Esophagus muscularis mucosa (tissue), 4 donors: ENCODE measurements around the gene CS. TPM values are rescaled to one million over a fixed set of nuclear protein-coding genes. Genes with fewer than 3 reads are reported as not detected.
A peak's percentile ranks its signal among the peaks of the same experiment; 100 is the strongest.
"Not testable (repeated sequence)": the region's sequence is repeated elsewhere in the genome, so short reads cannot be mapped to it uniquely, and the experiment has no call there.

Experiments used
- DNase-seq: peaks from one replicate; pipeline ENCODE4 v3.0.0-alpha.2; 2017; ENCODE audit errors: extremely low spot score
- H3K27ac ChIP-seq, 4 donors: fragments of 200-600 bp; sonication (generic); replicated peaks in 1 of 4; 1 replicate in 3 of 4; 2 replicates in 1 of 4; pipeline ENCODE4 v1.5.1; 2016 to 2019; ENCODE audit warnings: mild to moderate bottlenecking in 1 of 4
- H3K27me3 ChIP-seq, 4 donors: fragments of 200-600 bp; sonication (generic); one replicate each; pipeline versions ENCODE4 v1.5.1 to v1.6.0; 2016 to 2019
- H3K36me3 ChIP-seq, 4 donors: fragments of 200-600 bp; sonication (generic); one replicate each; pipeline ENCODE4 v1.5.1; 2016 to 2019
- H3K4me1 ChIP-seq, 4 donors: fragments of 200-600 bp; sonication (generic); one replicate each; pipeline ENCODE4 v1.5.1; 2016 to 2019
- H3K4me3 ChIP-seq, 4 donors: fragments of 200-600 bp; sonication (generic); 1 replicate in 2 of 4; 2 replicates in 2 of 4; pipeline ENCODE4 v1.5.1; 2016 to 2019; ENCODE audit warnings: mild to moderate bottlenecking in 4 of 4, moderate library complexity in 1 of 4
- H3K9me3 ChIP-seq, 4 donors: fragments of 200-600 bp; sonication (generic); 1 replicate in 3 of 4; 2 replicates in 1 of 4; pipeline ENCODE4 v1.5.1; 2016 to 2019
- EP300 ChIP-seq: sonication (generic); formaldehyde crosslinking; IDR thresholded peaks from one replicate; pipeline ENCODE4 v1.6.1; 2017; ENCODE audit warnings: antibody characterized with exemption
- POLR2A ChIP-seq: fragments of 450-650 bp; IDR thresholded peaks from one replicate; pipeline ENCODE4 v1.6.1; 2017; ENCODE audit warnings: antibody characterized with exemption, moderate library complexity, mild to moderate bottlenecking, low read depth
- POLR2AphosphoS5 ChIP-seq, 2 donors: sonication (generic); formaldehyde crosslinking; IDR thresholded peaks; one replicate each; pipeline ENCODE4 v1.6.1; 2017; ENCODE audit warnings: antibody characterized with exemption in 2 of 2
- WGBS: methylation state at CpG from one replicate; pipeline ENCODE4 v1.1.5; 2018; 5-methylcytosine and 5-hydroxymethylcytosine counted together
- intact Hi-C: fragments of 100-400 bp; cut with DNase I; formaldehyde crosslinking; loops from one replicate; pipeline ENCODE4 v1.15.1; 2023
- total RNA-seq, 4 donors: library from RNA; depleted of rRNA; stranded (reverse); fragments of >200 nt; gene quantifications; one replicate each; pipeline versions ENCODE4 v1.1.0 to v1.2.1, GENCODE V29; 2016
- TF ChIP-seq, protein P1 (sequence below), 3 experiments: fragments of 200-600 bp in 2 of 3; fragments of 450-650 bp in 1 of 3; sonication (generic) in 2 of 3; IDR thresholded peaks; one replicate each; pipeline ENCODE4 v1.5.1; 2017 to 2019; ENCODE audit warnings: antibody characterized with exemption in 3 of 3, mild to moderate bottlenecking in 2 of 3, moderate library complexity in 1 of 3

CS gene
- total RNA-seq, 4 donors from 2014 or later = 91.8 to 155 (median 111) TPM

DNA sequence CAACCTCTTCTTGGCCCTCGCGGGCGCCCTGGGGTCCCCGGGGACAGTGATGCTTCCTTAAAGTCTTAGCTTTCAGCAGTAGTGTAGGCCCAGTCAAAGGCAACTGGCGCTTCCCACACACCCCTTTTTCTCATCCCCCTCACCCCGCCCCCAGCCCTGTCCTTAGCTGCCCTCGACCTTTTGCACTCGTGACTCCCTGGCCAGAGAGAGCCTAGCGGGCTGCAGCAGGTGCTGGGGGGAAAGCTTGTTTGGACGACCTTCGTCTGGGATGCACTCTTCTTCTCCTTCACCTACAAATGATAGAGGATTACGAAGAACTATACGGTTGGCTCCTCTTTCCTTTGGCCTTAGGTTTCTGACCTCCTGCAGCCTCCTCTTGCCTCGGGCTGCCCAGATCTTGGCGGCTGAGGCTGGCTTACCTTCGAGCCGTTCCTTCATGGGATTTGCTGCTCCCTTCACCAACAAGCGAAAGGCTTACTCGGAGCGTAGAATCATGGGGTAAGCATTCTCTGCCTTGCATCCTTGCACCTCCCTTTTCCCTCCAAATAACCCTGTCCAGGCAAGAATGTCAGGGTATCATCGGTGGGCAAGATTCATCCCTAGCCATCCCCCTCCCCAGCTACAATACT is 32.6 kb downstream of the CS start:
- 33% methylated on average over 19 of the region's 21 CpGs for WGBS
- DNase-seq = no peak
- TF ChIP-seq POLR2A = no peak
- TF ChIP-seq, protein P1, sequence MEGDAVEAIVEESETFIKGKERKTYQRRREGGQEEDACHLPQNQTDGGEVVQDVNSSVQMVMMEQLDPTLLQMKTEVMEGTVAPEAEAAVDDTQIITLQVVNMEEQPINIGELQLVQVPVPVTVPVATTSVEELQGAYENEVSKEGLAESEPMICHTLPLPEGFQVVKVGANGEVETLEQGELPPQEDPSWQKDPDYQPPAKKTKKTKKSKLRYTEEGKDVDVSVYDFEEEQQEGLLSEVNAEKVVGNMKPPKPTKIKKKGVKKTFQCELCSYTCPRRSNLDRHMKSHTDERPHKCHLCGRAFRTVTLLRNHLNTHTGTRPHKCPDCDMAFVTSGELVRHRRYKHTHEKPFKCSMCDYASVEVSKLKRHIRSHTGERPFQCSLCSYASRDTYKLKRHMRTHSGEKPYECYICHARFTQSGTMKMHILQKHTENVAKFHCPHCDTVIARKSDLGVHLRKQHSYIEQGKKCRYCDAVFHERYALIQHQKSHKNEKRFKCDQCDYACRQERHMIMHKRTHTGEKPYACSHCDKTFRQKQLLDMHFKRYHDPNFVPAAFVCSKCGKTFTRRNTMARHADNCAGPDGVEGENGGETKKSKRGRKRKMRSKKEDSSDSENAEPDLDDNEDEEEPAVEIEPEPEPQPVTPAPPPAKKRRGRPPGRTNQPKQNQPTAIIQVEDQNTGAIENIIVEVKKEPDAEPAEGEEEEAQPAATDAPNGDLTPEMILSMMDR (IDR thresholded peaks at IDR 0.05) = no peak
- no peak for TF ChIP-seq EP300
- TF ChIP-seq POLR2AphosphoS5 (IDR thresholded peaks at IDR 0.05) = no peak

DNA sequence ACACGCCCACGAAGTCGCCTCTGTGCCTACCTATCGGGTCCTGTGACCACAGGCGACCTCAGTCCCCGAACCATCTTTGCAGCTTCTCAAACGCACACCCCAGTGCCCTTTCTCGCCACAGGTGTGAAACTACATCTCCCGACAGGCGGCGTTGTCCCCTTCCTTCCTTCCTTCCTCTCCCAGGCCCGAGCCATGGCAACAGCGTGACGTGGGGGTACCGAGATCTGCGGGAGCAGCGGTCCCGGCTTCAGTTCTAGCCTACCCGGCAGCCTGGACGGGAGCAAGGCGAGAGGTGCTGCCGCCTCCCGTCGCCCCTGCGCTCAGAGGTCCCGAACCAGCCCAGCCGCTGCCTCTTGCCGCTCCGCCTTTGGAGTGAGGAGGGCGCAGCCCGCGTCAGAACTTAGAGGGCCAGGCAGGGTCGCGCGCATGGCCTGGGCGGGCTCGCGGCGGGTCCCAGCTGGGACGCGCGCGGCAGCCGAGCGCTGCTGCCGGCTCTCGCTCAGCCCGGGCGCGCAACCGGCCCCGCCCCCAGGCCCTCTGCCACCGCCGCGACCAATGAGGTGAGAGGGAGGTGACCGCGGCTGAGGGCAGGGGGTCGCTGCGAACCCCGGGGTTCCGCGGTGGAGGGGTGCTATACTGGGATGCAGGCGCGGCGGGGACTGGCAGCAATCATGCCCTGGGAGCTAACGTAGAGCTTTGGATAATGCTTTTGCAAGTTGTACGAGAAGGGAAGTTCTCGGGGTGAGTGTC is 33.3 kb downstream of the CS start, which contains the start of gene COQ10A:
COQ10A (plus strand) TSS at position 250 of the 750 bp plus-strand sequence; CDS start at position 427, 177 bp downstream.
- TF ChIP-seq, protein P1 (IDR thresholded peaks at IDR 0.05) = peak; percentile 65 to 78 (median 71)
- peak; percentile 46 for TF ChIP-seq POLR2A
- peak; percentile 91 to 96 for TF ChIP-seq POLR2AphosphoS5 (IDR thresholded peaks at IDR 0.05)
- TF ChIP-seq EP300 = no peak
- Histone ChIP-seq H3K4me1 (peaks cover 33 to 47% (median 36%) of the 10 kb centered on the region in 4 donors), H3K27me3 (no peaks in the 10 kb centered on the region), H3K9me3 (no peaks in the 10 kb centered on the region), H3K36me3 (peaks cover 0 to 31% (median 24%) of the 10 kb centered on the region in 4 donors), H3K27ac (peak within 1 kb of the TSS; percentile 95 to 98 (median 98)), H3K4me3 (peak within 1 kb of the TSS; percentile 67 to 88 (median 78))
- intact Hi-C loops = no loop called here
- under 1% methylated on average over 38 of the region's 68 CpGs for WGBS
- DNase-seq = peak; percentile 98

More for the DNA sequence above, 32.6 kb downstream of the CS start:
- H3K27me3 ChIP-seq = no peaks in the 10 kb centered on the region
- peaks cover 33 to 47% (median 36%) of the 10 kb centered on the region in 4 donors for H3K4me1 ChIP-seq
- intact Hi-C loops = no loop called here
- H3K27ac ChIP-seq = peak overlapping the region; percentile 95 to 98 (median 98)
- peaks cover 0 to 38% (median 31%) of the 10 kb centered on the region in 4 donors for H3K36me3 ChIP-seq
- peak overlapping the region; percentile 67 to 88 (median 78) for H3K4me3 ChIP-seq
- no peaks in the 10 kb centered on the region for H3K9me3 ChIP-seq

GRCh38 chr12:56266068-56266692 is 34.0 kb downstream of the CS start:
- H3K27me3 ChIP-seq, DNase-seq, H3K9me3 ChIP-seq, intact Hi-C loops: not testable (repeated sequence)
- H3K4me1 ChIP-seq = peaks cover 27 to 41% (median 31%) of the 10 kb centered on the region in 4 donors
- peaks cover 0 to 24% (median 19%) of the 10 kb centered on the region in 4 donors for H3K36me3 ChIP-seq
- 56% methylated on average over 16 of the region's 16 CpGs for WGBS
- peak overlapping the region; percentile 67 to 88 (median 78) for H3K4me3 ChIP-seq
- peak overlapping the region; percentile 95 to 98 (median 98) for H3K27ac ChIP-seq

- DNase-seq, H3K36me3 ChIP-seq, H3K27ac ChIP-seq, H3K27me3 ChIP-seq, H3K4me3 ChIP-seq, H3K9me3 ChIP-seq, intact Hi-C loops: not testable (repeated sequence)
- WGBS = 96% methylated on average over 5 of the region's 7 CpGs
- H3K4me1 ChIP-seq = peaks cover 22 to 33% (median 28%) of the 10 kb centered on the region in 4 donors
Measured at GRCh38 chr12:56262955-56263354, 37.2 kb downstream of the CS start.

DNA sequence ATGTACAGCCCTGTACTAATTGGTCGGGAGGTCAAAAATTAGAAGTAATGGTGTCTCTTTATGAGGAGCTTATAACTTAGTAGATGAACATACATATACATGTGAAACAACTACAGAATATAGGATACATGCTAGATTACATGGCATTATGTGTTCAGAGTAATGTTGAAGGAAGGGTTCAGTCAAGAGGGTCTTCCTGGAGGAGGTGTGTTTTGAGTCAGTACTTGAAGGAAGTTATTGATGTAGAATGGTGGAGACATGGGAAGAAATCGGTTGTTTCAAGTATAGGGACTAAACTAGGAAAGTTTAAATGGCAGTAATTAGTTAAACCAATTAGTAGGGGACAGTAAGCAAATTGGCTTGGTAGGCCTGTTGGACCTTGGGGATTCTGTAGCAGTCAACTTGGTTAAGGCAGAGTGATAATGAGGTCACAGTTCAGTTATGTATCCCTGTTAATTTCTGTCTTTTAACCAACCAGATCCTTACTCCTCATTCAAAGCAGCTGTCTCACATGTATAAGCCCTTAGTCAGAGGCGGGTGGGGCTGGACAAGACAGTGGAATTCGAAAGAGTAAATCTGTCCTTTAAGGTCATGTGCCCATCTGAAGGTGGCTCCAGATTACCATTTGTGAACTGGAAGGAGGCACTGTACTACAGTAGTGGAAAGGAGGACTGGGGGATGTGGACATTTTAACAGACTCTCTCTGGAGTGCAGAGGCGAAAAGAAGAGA is 38.5 kb downstream of the CS start:
- Histone ChIP-seq H3K4me1 (peaks cover 23 to 31% (median 29%) of the 10 kb centered on the region in 4 donors), H3K4me3 (no peak overlapping the region), H3K27me3 (no peaks in the 10 kb centered on the region), H3K9me3 (no peaks in the 10 kb centered on the region), H3K27ac (no peak overlapping the region), H3K36me3 (peaks cover 0 to 3% (median 0%) of the 10 kb centered on the region in 4 donors)
- DNase-seq = no peak
- no peak for TF ChIP-seq POLR2AphosphoS5 (IDR thresholded peaks at IDR 0.05)
- TF ChIP-seq EP300 = no peak
- TF ChIP-seq, protein P1 (IDR thresholded peaks at IDR 0.05) = no peak
- no peak for TF ChIP-seq POLR2A
- intact Hi-C loops = no loop called here
- WGBS = 85% methylated on average over 5 of the region's 5 CpGs
